Kidney epithelial cell (primary cell): Measurements from ENCODE around the gene CCL26. TPM values are rescaled to one million over a fixed set of nuclear protein-coding genes. Genes with fewer than 3 reads are reported as not detected.

Experiments used
- DNase-seq: peaks from one replicate; pipeline ENCODE4 v3.0.0-alpha.2; 2010; ENCODE audit warnings: low read depth
- H3K27me3 ChIP-seq: 2 replicates; pipeline ENCODE4 v1.6.0; 2011; ENCODE audit warnings: low read length; ENCODE audit not compliant: control insufficient read depth, insufficient read depth
- H3K36me3 ChIP-seq: 2 replicates; pipeline ENCODE4 v1.5.1; 2011; ENCODE audit warnings: low read length; ENCODE audit not compliant: control insufficient read depth, insufficient read depth
- H3K4me3 ChIP-seq: 2 replicates; pipeline ENCODE4 v1.5.1; 2011; ENCODE audit warnings: low read depth, mild to moderate bottlenecking, control low read depth, low read length
- total RNA-seq: library from RNA; depleted of rRNA; stranded (reverse); fragments of >200 nt; gene quantifications from 2 replicates; pipeline ENCODE4 v1.2.3, GENCODE V29; 2015
- TF ChIP-seq, protein P1 (sequence below): IDR thresholded peaks from 2 replicates; pipeline ENCODE4 v1.5.1; 2011; ENCODE audit warnings: mild to moderate bottlenecking, moderate library complexity, low read length, control low read depth, inconsistent platforms; ENCODE audit not compliant: insufficient read depth, poor library complexity, severe bottlenecking

CCL26 gene
- total RNA-seq, 1 donor from 2014 or later, result not detected

DNA sequence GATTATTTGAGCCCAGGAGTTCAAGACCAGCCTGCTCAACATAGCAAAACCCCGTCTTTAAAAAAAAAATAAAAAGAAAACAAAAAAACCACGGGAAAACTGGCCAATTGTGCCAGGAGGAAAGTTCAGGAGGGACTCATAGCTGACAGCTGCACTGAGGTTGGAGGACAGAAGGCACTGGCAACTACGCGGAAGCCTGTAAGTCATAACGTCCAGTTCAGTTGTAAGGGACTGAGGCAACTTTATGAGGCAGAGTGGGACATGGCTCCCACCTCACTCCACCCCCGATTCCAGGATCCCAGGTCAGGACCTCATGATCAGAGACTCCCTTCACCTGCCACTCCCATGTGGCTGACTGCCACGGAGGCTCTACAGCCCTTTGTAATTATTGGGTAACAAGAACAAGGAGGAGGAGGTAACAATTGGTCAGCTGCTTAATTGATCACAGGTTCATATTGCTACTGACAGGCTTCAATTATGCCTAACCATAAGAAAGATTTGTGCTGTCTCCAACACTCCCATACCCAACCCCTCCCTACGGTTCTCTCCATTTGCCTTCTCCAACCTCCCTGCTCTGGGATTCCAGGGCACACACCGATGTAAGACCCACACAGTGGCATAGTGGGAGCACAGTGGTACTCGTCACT lies 43.5 kb upstream of the CCL26 start:
- Histone ChIP-seq H3K36me3 (no peaks in the 10 kb centered on the region), H3K4me3 (no peak overlapping the region), H3K27me3 (peaks cover 6% of the 10 kb centered on the region)
- TF ChIP-seq, protein P1, sequence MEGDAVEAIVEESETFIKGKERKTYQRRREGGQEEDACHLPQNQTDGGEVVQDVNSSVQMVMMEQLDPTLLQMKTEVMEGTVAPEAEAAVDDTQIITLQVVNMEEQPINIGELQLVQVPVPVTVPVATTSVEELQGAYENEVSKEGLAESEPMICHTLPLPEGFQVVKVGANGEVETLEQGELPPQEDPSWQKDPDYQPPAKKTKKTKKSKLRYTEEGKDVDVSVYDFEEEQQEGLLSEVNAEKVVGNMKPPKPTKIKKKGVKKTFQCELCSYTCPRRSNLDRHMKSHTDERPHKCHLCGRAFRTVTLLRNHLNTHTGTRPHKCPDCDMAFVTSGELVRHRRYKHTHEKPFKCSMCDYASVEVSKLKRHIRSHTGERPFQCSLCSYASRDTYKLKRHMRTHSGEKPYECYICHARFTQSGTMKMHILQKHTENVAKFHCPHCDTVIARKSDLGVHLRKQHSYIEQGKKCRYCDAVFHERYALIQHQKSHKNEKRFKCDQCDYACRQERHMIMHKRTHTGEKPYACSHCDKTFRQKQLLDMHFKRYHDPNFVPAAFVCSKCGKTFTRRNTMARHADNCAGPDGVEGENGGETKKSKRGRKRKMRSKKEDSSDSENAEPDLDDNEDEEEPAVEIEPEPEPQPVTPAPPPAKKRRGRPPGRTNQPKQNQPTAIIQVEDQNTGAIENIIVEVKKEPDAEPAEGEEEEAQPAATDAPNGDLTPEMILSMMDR, result no peak
- DNase-seq, result no peak

DNA sequence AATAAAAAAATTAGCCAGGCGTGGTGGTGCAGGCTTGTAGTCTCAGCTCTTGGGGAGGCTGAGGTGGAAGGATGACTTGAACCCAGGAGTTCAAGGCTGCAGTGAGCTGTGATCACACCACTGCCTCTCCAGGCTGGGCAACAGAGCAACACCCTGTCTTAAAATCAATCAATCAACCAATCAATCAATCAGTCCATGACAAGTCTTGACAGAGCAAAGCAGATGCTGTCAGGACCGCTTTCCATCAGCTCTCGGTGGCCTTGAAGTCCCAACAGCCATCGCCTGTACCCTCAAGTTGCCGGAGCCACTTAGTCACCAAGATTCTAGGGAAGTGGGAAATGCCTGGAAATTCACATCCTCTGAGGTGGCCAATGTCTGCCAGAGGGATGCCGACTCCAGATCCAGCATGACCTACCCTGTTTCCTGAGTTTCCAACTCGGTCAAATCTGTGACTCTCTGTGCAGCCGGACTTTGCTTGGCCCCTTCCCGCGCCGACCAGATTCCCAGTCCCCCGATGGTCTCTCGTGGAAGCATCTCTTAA lies 42.5 kb upstream of the CCL26 start:
- Histone ChIP-seq H3K36me3 (no peaks in the 10 kb centered on the region), H3K27me3 (peaks cover 6% of the 10 kb centered on the region), H3K4me3 (no peak overlapping the region)
- TF ChIP-seq, protein P1, result no peak
- no peak for DNase-seq

DNA sequence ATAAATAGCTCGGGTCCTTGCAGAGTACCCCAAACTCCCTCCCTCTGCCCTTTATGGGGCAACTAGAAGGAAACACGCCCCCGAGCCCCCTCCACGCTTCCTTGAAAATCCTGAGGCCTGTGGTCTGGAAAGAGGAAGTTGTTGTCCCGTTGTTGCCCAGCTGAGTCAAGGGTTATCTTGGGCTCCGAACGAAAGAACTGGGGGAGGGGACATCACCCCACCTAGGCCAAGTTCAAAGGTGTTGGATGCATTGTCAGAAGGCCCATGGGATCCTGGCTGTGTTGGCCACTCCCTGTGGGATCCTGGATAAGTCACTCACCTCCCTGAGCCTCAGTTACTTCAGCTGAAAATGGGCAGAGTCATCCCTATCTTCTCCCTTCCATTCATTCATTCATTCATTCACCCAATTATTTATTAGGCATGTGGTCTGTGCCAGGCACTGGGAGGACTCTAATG lies 41.8 kb upstream of the CCL26 start, which contains the start of gene CCL24:
CCL24 (minus strand) TSS at position 26 of the 456 bp plus-strand sequence. CDS start 91 bp downstream, outside the sequence.
- no peak for DNase-seq
- TF ChIP-seq, protein P1, result no peak
- peaks cover 6% of the 10 kb centered on the region for H3K27me3 ChIP-seq
- H3K36me3 ChIP-seq, result no peaks in the 10 kb centered on the region
- H3K4me3 ChIP-seq, result no peak within 1 kb of the TSS

DNA sequence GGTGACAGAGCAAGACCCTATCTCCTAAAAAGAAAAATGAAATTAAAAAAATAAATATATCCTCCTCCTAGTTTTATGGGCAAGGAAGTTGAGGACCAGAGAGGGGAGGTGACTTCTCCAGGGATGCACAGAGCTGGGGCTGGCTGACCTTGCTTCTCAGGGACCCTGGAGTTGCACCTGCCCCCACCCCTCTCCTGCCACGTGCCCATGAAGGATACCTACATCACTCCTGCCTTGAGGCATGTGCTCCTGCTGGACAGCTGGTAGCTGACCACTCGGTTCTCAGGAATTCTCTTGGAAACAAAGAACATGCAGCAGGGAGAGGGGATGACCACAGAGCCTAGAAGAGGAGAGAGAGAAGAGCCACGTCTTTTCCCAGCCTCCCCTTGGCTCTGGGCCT lies 41.1 kb upstream of the CCL26 start:
- no peaks in the 10 kb centered on the region for H3K36me3 ChIP-seq
- H3K4me3 ChIP-seq, result no peak overlapping the region
- peaks cover 6% of the 10 kb centered on the region for H3K27me3 ChIP-seq
- no peak for DNase-seq
- TF ChIP-seq, protein P1, result no peak

DNA sequence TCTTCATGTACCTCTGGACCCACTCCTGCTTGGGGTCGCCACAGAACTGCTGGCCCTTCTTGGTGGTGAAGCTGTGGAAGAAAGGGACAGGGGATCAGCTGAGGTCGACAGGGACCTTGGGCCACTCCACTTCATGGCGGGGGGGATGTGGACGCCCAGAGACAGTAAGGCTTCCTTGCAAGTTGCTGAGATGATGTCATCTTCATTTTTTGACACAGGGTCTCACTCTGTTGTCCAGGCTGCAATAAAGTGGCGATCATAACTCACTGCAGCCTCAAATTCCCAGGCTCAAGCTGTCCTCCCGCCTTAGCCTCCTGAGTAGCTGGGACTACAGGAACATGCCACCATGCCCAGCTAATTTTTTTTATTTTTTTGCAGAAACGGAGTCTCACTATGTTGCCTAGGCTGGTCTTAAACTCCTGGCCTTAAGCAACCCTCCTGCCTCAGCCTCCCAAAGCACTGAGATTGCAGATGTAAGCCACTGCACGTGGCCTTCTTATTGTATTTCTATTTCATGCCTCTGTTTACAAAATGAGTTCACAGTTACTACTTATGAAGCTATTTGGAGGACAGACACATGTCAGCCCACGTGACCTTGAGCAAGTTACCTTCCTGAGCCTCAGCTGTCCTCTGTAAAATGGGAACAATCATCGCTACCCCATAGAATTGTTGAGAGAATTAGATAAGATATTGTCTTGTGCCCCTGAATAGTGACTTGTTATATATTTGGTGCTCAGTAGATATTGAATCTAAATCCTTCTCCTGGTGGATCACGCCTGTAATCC lies 40.1 kb upstream of the CCL26 start:
- TF ChIP-seq, protein P1, result no peak
- no peak overlapping the region for H3K4me3 ChIP-seq
- no peak for DNase-seq
- H3K36me3 ChIP-seq, result no peaks in the 10 kb centered on the region
- peaks cover 6% of the 10 kb centered on the region for H3K27me3 ChIP-seq
